Urothelium cell line (cell line): ENCODE measurements around the gene CLTCL1.

Experiments
- DNase-seq: peaks from one replicate; pipeline ENCODE4 v3.0.0; 2011; ENCODE audit warnings: low spot score, mixed read lengths
- FAIRE-seq: peaks from 2 replicates; lab custom pipeline; 2011; peaks lifted over from hg19 to GRCh38; lab: Jason Lieb, UNC

Gene CLTCL1

DNA sequence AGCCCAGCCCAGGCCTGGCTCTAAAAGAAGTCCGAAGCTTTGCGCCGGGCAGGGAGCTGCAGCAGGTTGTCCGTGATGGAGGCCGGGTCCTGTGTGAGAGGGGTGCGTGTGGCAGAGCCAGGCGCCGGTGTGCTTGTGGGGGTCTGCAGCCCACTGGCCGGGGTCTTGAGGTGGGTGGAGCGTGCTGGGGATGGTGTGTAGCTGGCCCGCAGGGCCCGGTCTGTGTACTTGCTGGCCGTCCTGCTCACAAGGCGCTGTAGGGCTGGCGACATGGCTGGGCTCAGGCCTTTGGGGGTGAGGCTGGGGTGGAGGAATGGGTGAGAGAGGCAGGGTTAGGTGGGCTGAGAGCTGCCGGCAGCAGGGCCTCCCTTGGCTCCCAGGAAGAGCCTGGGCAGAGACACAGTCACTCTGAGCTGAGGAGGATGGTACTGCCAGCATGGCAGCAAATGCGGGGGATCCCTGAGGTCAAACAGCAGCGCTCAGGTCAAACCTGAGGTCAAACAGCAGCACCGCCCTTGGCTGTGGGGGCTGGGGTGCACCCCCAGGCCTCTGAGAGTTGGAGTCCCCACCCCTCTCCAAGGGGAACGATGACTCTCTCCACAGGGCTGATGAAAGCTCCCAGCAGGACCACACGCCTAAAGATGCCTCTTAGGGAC is 157.2 kb downstream of the CLTCL1 start:
- DNase-seq = no peak
- no peak for FAIRE-seq

DNA sequence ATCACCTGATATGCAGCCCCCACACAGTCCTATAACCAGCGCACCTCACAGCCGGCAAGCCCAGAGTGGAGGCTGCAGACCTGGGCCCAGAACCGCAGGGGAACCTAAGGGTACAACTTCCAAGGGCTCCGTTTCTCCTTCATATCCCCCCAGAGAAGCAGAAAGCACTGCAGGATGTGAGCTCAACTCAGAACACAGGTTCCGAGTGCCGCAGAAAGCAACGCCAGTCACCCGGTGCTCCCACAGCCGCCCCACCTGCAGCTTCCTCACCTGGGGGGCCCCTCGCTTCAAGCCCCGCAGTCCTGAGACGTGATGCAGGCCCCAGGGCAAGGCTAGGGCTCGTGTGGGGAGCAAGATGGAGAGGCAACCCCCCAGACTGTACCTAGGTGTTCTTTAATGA is 158.0 kb downstream of the CLTCL1 start:
- FAIRE-seq (no peak), DNase-seq (no peak)

- no peak for FAIRE-seq
- DNase-seq = no peak
Observed at GRCh38 chr22:19132693-19133400, 158.7 kb downstream of the CLTCL1 start.

GRCh38 chr22:19132153-19132552 is 159.4 kb downstream of the CLTCL1 start:
- no peak for DNase-seq

DNA sequence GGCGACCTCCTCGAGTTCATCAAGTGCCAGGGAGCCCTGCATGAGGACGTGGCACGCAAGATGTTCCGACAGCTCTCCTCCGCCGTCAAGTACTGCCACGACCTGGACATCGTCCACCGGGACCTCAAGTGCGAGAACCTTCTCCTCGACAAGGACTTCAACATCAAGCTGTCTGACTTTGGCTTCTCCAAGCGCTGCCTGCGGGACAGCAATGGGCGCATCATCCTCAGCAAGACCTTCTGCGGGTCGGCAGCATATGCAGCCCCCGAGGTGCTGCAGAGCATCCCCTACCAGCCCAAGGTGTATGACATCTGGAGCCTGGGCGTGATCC is 159.9 kb downstream of the CLTCL1 start:
- FAIRE-seq = no peak
- no peak for DNase-seq

More at GRCh38 chr22:19132153-19132552, 159.4 kb downstream of the CLTCL1 start:
- FAIRE-seq = no peak

DNA sequence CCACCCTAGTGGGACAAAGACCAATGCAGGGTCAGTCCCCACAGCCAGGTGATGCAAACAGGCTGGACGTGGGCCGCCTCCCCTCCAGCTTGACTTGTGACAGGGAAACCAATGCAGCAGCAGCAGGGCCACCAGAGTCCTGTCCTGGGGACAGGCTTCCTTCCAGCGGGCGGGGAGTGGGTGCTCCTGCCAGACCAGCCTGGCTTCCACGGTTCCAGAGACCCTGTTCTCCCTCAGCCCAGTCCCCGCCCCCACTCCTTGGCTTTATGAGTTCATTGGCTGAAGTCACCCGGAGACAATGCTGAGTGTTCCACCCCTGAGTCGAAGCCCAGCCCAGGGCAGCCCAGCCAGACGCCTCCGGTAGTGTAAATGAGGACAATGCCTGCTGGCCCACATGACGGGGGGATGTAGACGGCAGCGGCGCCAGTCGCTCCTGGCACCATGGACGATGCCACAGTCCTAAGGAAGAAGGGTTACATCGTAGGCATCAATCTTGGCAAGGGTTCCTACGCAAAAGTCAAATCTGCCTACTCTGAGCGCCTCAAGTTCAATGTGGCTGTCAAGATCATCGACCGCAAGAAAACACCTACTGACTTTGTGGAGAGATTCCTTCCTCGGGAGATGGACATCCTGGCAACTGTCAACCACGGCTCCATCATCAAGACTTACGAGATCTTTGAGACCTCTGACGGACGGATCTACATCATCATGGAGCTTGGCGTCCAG is 160.4 kb downstream of the CLTCL1 start, which contains the start of gene TSSK2:
Gene TSSK2 (plus strand): TSS at position 350 of the 726 bp plus-strand sequence. CDS start 92 bp downstream, at position 442.
- DNase-seq = no peak
- no peak for FAIRE-seq

DNA sequence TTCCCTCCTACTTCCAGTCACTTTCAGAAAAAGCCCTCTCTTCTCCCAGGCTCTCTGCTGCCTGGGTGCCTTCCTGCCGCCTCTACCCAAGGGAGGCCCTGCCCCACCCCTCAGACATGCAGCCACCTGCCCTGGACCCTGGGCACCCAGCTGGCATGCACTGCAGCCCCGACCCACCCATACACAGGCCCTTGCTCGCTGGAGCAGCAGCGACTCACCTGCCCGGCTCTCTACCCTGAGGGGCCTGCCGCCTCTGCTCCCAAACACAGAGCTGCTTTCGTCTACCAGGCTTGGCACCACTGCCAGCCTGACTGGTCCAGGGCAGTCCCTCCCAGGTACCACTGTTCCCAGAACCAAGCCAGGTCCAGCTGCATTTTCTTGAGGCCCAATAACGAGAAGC is 161.6 kb downstream of the CLTCL1 start:
- FAIRE-seq = no peak
- no peak for DNase-seq
